Type B pancreatic cell (in vitro differentiated cells): ENCODE results near the gene RPL39. TPM values are rescaled to one million over a fixed set of nuclear protein-coding genes. Genes with fewer than 3 reads are reported as not detected.
"Not testable (repeated sequence)": the region's sequence is repeated elsewhere in the genome, so short reads cannot be mapped to it uniquely, and the experiment has no call there.

Experiments
- DNase-seq: peaks from one replicate; pipeline ENCODE4 v3.0.0; 2021; ENCODE audit warnings: mixed read lengths; ENCODE audit not compliant: unreplicated experiment; ENCODE audit errors: extremely low spot score
- H3K27ac Mint-ChIP-seq: 2 replicates; pipeline ENCODE4 v1.8.0; 2021; ENCODE audit warnings: mild to moderate bottlenecking, mixed read lengths
- H3K27me3 Mint-ChIP-seq: 2 replicates; pipeline ENCODE4 v1.8.0; 2021; ENCODE audit warnings: mixed read lengths
- H3K36me3 Mint-ChIP-seq: 2 replicates; pipeline ENCODE4 v1.8.0; 2021; ENCODE audit warnings: mixed read lengths
- H3K4me1 Mint-ChIP-seq: one replicate; pipeline ENCODE4 v1.8.0; 2021; ENCODE audit warnings: mixed read lengths; ENCODE audit not compliant: unreplicated experiment
- H3K4me3 Mint-ChIP-seq: 2 replicates; pipeline ENCODE4 v1.8.0; 2021; ENCODE audit warnings: mild to moderate bottlenecking, mixed read lengths
- H3K9me3 Mint-ChIP-seq: 2 replicates; pipeline ENCODE4 v1.8.0; 2021; ENCODE audit warnings: mixed read lengths
- total RNA-seq: library from RNA; stranded (reverse); gene quantifications from 2 replicates; pipeline ENCODE4 v1.2.1, GENCODE V29; 2021; ENCODE audit warnings: low replicate concordance
- TF ChIP-seq, protein P1 (sequence below): fragments of 200-600 bp; sonication (generic); conservative IDR thresholded peaks from 2 replicates; pipeline ENCODE4 v1.5.0; 2021; ENCODE audit warnings: antibody characterized with exemption, mild to moderate bottlenecking

The RPL39 gene
- total RNA-seq, 1 donor from 2014 or later: 2,402 TPM

DNA sequence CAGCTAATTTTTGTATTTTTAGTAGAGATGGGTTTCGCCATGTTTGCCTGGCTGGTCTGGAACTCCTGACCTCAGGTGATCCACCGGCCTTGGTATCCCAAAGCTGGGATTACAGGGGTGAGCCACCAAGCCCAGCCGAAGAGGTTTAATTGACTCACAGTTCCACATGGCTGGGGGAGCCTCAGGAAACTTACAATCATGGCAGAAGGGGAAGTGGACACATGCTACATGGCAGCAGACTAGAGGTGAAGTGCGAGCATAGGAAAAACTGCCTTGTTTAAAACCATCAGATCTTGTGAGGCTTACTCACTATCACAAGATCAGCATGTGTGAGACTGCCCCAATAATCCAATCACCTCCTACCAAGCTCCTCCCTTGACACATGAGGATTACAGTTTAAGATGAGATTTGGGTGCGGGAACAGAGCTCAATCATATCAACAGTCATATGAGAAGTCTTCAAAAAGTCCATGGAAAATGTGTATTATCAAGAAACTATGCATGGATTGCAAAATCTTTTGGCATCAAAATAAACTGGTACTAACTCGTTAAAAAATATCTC lies 25.8 kb upstream of the RPL39 start:
- no peak overlapping the region for H3K4me3 Mint-ChIP-seq
- no peaks in the 10 kb centered on the region for H3K27me3 Mint-ChIP-seq
- no peaks in the 10 kb centered on the region for H3K4me1 Mint-ChIP-seq
- no peak for DNase-seq
- no peaks in the 10 kb centered on the region for H3K36me3 Mint-ChIP-seq
- H3K9me3 Mint-ChIP-seq: no peaks in the 10 kb centered on the region
- TF ChIP-seq, protein P1, sequence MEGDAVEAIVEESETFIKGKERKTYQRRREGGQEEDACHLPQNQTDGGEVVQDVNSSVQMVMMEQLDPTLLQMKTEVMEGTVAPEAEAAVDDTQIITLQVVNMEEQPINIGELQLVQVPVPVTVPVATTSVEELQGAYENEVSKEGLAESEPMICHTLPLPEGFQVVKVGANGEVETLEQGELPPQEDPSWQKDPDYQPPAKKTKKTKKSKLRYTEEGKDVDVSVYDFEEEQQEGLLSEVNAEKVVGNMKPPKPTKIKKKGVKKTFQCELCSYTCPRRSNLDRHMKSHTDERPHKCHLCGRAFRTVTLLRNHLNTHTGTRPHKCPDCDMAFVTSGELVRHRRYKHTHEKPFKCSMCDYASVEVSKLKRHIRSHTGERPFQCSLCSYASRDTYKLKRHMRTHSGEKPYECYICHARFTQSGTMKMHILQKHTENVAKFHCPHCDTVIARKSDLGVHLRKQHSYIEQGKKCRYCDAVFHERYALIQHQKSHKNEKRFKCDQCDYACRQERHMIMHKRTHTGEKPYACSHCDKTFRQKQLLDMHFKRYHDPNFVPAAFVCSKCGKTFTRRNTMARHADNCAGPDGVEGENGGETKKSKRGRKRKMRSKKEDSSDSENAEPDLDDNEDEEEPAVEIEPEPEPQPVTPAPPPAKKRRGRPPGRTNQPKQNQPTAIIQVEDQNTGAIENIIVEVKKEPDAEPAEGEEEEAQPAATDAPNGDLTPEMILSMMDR: no peak
- H3K27ac Mint-ChIP-seq: no peak overlapping the region

DNA sequence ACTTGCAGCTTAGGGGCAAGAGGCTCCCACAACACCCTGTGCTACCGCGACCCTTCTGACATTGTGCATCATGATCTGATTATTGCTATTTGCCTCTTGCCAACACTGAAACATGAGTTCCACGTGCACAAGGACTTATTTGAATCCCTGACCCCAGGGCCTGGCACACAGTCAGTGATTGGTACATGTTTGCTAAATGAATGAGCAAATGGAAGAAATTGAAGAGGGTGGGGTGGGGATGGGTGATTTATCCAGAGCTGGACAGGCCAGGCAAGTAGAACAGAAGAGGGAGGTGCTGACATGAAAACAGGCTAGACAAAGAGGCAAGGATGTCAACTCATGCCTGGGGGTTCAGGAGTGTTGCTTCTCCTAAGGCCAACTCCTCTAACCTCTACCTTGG lies 24.9 kb upstream of the RPL39 start:
- Mint-ChIP-seq H3K4me1 (no peaks in the 10 kb centered on the region), H3K27me3 (no peaks in the 10 kb centered on the region), H3K9me3 (no peaks in the 10 kb centered on the region), H3K4me3 (no peak overlapping the region), H3K36me3 (no peaks in the 10 kb centered on the region), H3K27ac (no peak overlapping the region)
- TF ChIP-seq, protein P1: no peak
- no peak for DNase-seq

DNA sequence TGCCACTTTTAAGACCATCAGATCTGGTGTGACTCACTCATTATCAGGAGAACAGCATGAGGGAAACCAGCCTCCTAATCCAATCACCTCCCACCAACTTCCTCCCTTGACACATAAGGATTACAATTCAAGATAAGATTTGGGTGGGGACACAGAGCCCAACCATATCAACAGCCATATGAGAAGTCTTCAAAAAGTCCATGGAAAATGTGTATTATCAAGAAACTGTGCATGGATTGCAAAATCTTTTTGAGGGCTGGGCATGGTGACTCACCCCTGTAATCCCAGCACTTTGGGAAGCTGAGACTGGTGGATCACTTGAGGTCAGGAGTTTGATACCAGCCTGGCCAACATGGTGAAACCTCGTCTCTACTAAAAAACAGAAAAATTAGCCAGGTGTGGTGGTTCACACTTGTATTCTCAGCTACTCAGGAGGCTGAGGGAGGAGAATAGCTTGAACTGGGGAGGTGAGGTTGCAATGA lies 17.8 kb upstream of the RPL39 start:
- no peaks in the 10 kb centered on the region for H3K36me3 Mint-ChIP-seq
- no peak for DNase-seq
- H3K4me1 Mint-ChIP-seq: no peaks in the 10 kb centered on the region
- H3K9me3 Mint-ChIP-seq: no peaks in the 10 kb centered on the region
- H3K27ac Mint-ChIP-seq: no peak overlapping the region
- H3K27me3 Mint-ChIP-seq: no peaks in the 10 kb centered on the region
- H3K4me3 Mint-ChIP-seq: no peak overlapping the region
- TF ChIP-seq, protein P1: no peak

DNA sequence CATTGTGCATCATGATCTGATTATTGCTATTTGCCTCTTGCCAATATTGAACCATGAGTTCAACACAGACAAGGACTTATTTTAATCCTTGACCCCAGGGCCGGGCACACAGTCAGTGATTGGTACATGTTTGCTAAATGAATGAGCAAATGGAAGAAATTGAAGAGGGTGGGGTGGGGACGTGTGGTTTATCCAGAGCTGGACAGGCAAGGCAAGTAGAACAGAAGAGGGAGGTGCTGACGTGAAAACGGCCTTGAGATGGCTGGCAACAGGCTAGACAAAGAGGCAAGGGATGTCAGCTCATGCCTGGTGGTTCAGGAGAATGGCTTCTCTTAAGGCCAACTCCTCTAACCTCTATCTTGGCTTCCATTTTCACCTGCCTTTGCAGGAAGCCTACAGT lies 17.0 kb upstream of the RPL39 start:
- not testable (repeated sequence) for H3K9me3 Mint-ChIP-seq

DNA sequence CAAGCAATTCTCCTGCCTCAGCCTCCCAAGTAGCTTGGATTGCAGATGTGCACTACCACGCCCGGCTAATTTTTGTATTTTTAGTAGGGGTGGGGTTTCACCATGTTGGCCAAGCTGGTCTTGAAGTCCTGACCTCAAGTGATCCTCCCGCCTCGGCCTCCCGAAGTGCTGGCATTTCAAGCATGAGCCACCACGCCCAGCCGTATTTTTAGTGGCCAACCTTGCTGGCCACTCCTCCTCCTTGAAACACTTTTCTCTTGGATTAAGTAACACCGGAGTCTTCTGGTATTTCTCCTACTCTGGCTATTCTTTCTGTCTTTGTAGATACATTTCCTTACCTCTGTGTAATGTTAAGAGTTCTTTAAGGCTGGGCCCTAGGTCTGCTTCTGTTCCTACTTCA lies 11.1 kb upstream of the RPL39 start:
- no peak overlapping the region for H3K4me3 Mint-ChIP-seq
- no peaks in the 10 kb centered on the region for H3K36me3 Mint-ChIP-seq
- H3K27ac Mint-ChIP-seq: no peak overlapping the region
- no peaks in the 10 kb centered on the region for H3K27me3 Mint-ChIP-seq
- no peaks in the 10 kb centered on the region for H3K4me1 Mint-ChIP-seq
- TF ChIP-seq, protein P1: no peak
- no peak for DNase-seq
- H3K9me3 Mint-ChIP-seq: peaks cover 6% of the 10 kb centered on the region

More for the DNA sequence above, 17.0 kb upstream of the RPL39 start:
- not testable (repeated sequence) for H3K27ac Mint-ChIP-seq, DNase-seq, H3K4me3 Mint-ChIP-seq, H3K4me1 Mint-ChIP-seq, H3K27me3 Mint-ChIP-seq, H3K36me3 Mint-ChIP-seq

DNA sequence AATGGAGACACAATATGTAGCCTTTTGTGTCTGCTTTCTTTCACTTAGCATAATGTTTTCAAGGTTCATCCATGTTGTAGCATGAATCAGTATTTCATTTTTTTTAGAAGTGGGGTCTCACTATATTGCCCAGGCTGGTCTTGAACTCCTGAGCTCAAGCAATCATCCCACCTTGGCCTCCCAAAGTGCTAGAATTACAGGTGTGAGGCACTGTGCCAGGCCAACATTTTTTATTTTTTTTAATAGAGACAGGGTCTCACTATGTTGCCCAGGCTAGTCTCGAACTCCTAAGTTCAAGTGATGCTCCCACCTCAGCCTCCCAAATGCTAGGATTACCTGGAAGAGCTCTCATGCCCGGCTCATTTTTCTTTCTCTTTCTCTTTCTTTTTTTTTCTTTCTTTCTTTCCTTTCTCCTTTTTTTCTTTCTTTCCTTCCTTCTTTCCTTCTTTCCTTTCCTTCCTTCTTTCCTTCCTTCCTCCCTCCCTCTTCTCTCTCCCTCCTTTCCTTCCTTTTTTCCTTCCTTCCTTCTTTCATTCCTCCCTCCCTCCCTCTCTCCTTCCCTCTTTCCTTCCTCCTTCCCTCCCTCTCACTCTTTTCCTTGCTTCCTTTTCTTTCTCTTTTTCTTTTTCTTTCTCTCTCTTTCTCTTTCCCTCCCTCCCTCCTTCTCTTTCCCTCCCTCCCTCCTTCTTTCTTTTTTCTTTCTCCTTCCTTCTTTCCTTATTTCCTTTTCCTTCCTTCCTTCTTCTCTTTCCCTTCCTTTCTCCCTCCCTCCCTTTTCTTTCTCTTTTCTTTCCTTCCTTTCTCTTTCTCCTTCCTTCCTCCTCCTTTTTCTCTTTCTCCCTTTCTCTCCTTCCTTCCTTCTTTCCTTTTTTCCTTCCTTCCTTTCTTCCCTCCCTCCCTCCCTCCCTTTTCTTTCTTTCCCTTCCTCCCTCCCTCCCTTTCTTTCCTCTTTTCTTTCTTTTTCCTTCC lies 10.1 kb upstream of the RPL39 start:
- H3K27ac Mint-ChIP-seq: no peak overlapping the region

More for the DNA sequence above, 10.1 kb upstream of the RPL39 start:
- Mint-ChIP-seq H3K36me3 (no peaks in the 10 kb centered on the region), H3K27me3 (no peaks in the 10 kb centered on the region), H3K4me3 (no peak overlapping the region), H3K9me3 (peaks cover 6% of the 10 kb centered on the region), H3K4me1 (no peaks in the 10 kb centered on the region)
- TF ChIP-seq, protein P1: no peak
- no peak for DNase-seq
